ENCODE results near the gene LEKR1.

DNA sequence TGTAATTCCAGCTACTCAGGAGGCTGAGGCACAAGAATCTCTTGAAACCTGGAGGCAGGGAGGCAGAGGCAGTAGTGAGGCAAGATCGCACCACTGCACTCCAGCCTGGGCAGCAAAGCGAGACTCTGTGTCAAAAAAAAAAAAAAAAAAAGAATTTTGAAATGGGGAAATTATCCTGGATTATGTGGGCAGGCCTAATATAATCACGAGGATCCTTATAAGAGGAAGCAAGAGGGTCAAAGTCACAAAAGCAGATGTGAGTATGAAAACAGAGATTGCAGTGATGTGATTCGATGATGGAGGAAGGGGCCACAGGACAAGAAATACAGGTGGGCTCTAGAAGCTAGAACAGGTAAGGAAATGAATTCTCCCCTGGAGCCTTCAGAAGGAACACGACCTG is 159.6 kb downstream of the LEKR1 start:
- TF ChIP-seq, protein P1, sequence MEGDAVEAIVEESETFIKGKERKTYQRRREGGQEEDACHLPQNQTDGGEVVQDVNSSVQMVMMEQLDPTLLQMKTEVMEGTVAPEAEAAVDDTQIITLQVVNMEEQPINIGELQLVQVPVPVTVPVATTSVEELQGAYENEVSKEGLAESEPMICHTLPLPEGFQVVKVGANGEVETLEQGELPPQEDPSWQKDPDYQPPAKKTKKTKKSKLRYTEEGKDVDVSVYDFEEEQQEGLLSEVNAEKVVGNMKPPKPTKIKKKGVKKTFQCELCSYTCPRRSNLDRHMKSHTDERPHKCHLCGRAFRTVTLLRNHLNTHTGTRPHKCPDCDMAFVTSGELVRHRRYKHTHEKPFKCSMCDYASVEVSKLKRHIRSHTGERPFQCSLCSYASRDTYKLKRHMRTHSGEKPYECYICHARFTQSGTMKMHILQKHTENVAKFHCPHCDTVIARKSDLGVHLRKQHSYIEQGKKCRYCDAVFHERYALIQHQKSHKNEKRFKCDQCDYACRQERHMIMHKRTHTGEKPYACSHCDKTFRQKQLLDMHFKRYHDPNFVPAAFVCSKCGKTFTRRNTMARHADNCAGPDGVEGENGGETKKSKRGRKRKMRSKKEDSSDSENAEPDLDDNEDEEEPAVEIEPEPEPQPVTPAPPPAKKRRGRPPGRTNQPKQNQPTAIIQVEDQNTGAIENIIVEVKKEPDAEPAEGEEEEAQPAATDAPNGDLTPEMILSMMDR (IDR thresholded peaks at IDR 0.05): no peak
- TF ChIP-seq POLR2A (IDR thresholded peaks at IDR 0.05): no peak
